Smooth muscle cell (in vitro differentiated cells): ENCODE data around the gene KXD1. TPM values are rescaled to one million over a fixed set of nuclear protein-coding genes. Genes with fewer than 3 reads are reported as not detected.
A peak's percentile ranks its signal among the peaks of the same experiment; 100 is the strongest.

Experiments
- DNase-seq: peaks from one replicate; lab custom pipeline; 2025; ENCODE audit not compliant: unreplicated experiment; lab: John Stamatoyannopoulos, UW
- H2AFZ ChIP-seq: fragments of 200-600 bp; sonication (generic); 2 replicates; pipeline ENCODE4 v1.6.0; 2016; ENCODE audit warnings: antibody characterized with exemption, low read depth, mild to moderate bottlenecking
- H3F3A ChIP-seq: fragments of 200-600 bp; sonication (generic); 2 replicates; pipeline ENCODE4 v1.6.0; 2017; ENCODE audit warnings: antibody characterized with exemption, low read depth
- H3K27ac ChIP-seq: fragments of 200-600 bp; sonication (generic); 2 replicates; pipeline ENCODE4 v1.5.1; 2016; ENCODE audit warnings: low read depth, mild to moderate bottlenecking
- H3K27me3 ChIP-seq: fragments of 200-600 bp; sonication (generic); 2 replicates; pipeline ENCODE4 v1.6.1; 2016; ENCODE audit warnings: low read depth, mild to moderate bottlenecking
- H3K36me3 ChIP-seq: fragments of 200-600 bp; sonication (generic); 2 replicates; pipeline ENCODE4 v1.5.1; 2016; ENCODE audit warnings: low read depth
- H3K4me1 ChIP-seq: fragments of 200-600 bp; sonication (generic); 2 replicates; pipeline ENCODE4 v1.5.1; 2016; ENCODE audit warnings: low read depth
- H3K4me2 ChIP-seq: fragments of 200-600 bp; sonication (generic); 2 replicates; pipeline ENCODE4 v1.6.0; 2016; ENCODE audit warnings: mild to moderate bottlenecking
- H3K4me3 ChIP-seq: fragments of 200-600 bp; sonication (generic); 2 replicates; pipeline ENCODE4 v1.5.1; 2016; ENCODE audit warnings: mild to moderate bottlenecking
- H3K79me2 ChIP-seq: fragments of 200-600 bp; sonication (generic); 2 replicates; pipeline ENCODE4 v1.6.0; 2016; ENCODE audit warnings: low read depth, mild to moderate bottlenecking
- H3K9ac ChIP-seq: fragments of 200-600 bp; sonication (generic); 2 replicates; pipeline ENCODE4 v1.6.0; 2016; ENCODE audit warnings: low read depth
- H3K9me3 ChIP-seq: fragments of 200-600 bp; sonication (generic); replicated peaks from 2 replicates; pipeline ENCODE4 v1.5.1; 2016; ENCODE audit warnings: low read depth
- H4K20me1 ChIP-seq: fragments of 200-600 bp; sonication (generic); 2 replicates; pipeline ENCODE4 v1.6.0; 2016; ENCODE audit warnings: low read depth
- CTCF ChIP-seq: fragments of 200-600 bp; sonication (generic); IDR thresholded peaks from 2 replicates; pipeline ENCODE4 v1.5.1; 2017; ENCODE audit warnings: borderline replicate concordance, mild to moderate bottlenecking, antibody characterized with exemption; ENCODE audit not compliant: insufficient read depth, poor library complexity, severe bottlenecking
- WGBS: methylation state at CpG from one replicate; pipeline ENCODE4 v1.1.7; 2016; ENCODE audit warnings: low lambda C conversion rate; 5-methylcytosine and 5-hydroxymethylcytosine counted together
- polyA plus RNA-seq: library from polyadenylated mRNA; unstranded; fragments of >200 nt; fragmentation: Nextera tagmentation; extraction: Ambion mirVana; gene quantifications from 2 replicates; pipeline ENCODE4 v1.2.1, GENCODE V29; 2016
- total RNA-seq: library from RNA; depleted of rRNA; stranded (reverse); fragments of >200 nt; gene quantifications from 2 replicates; pipeline ENCODE4 v1.2.3, GENCODE V29; 2014

The KXD1 gene
- total RNA-seq (75.4 and 104 TPM in 2 replicates), polyA plus RNA-seq (134 and 141 TPM in 2 replicates)

- Histone ChIP-seq H3K4me3 (peak within 1 kb of the TSS; percentile 64), H3K4me1 (peaks cover 6% of the 10 kb centered on the region), H3K79me2 (peaks cover 39% of the 10 kb centered on the region), H3K27me3 (no peaks in the 10 kb centered on the region), H4K20me1 (no peaks in the 10 kb centered on the region), H3K27ac (peak within 1 kb of the TSS; percentile 67), H3K9me3 (no peaks in the 10 kb centered on the region), H3K9ac (peak within 1 kb of the TSS; percentile 68), H3K4me2 (peak within 1 kb of the TSS; percentile 95), H3F3A (no peaks in the 10 kb centered on the region), H3K36me3 (no peaks in the 10 kb centered on the region), H2AFZ (peak within 1 kb of the TSS; percentile 12)
- 3% methylated on average over 45 of the region's 58 CpGs for WGBS
- peak; percentile 70 for DNase-seq
- TF ChIP-seq CTCF, result no peak
Observed at GRCh38 chr19:18557411-18558201, at the start of gene KXD1. TSS of gene KXD1 (plus strand) at chr19:18557870. CDS start at chr19:18562057, 4,187 bp downstream.

DNA sequence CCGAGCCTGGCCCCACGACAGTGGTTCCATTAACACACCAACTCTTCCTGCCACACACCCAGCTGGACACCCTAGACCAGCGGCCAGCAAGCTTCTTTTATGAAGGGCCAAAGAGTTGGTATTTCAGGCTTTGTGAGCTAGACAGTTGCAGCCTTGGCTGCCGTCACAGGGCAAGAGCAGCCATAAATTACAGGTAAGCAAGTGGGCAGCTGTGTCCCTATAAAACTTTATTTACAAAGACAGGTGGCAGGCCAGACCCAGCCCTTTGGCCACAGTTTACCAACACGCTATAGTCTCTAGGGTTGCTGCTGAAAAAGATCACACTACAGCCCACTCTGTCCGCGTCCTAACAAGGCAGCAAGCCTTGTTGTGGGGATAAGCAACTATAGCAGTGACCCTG is 49.1 kb upstream of the KXD1 start:
- Histone ChIP-seq H2AFZ (no peak overlapping the region), H3K27me3 (no peaks in the 10 kb centered on the region), H3K9me3 (no peaks in the 10 kb centered on the region), H3F3A (no peaks in the 10 kb centered on the region), H3K4me3 (no peak overlapping the region), H3K4me1 (no peaks in the 10 kb centered on the region), H3K79me2 (peaks cover 100% of the 10 kb centered on the region), H4K20me1 (peaks cover 100% of the 10 kb centered on the region), H3K4me2 (no peak overlapping the region), H3K9ac (no peak overlapping the region), H3K36me3 (no peaks in the 10 kb centered on the region), H3K27ac (no peak overlapping the region)
- TF ChIP-seq CTCF, result no peak
- no peak for DNase-seq
- 96% methylated on average over 7 of the region's 7 CpGs for WGBS

DNA sequence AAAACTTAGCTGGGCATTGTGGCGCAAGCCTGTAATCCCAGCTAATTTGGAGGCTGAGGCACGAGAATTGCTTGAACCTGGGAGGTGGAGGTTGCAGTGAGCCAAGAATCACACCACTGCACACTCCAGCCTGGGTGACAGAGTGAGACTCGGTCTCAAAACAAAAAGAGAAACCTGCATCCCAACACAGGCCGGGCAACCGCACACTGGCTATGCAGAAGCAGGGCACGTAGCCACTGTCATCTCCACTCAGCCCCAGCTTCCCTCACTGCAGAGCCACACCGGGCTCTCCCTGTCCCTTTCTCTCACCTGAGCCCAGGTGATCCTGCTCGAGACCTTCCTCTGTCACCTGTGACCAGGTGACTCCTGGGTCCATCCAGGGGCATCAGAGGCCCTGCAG is 47.5 kb upstream of the KXD1 start:
- DNase-seq, result no peak
- no peaks in the 10 kb centered on the region for H3K9me3 ChIP-seq
- TF ChIP-seq CTCF, result no peak
- H4K20me1 ChIP-seq, result peaks cover 100% of the 10 kb centered on the region
- H2AFZ ChIP-seq, result no peak overlapping the region
- H3K4me2 ChIP-seq, result no peak overlapping the region
- no peak overlapping the region for H3K9ac ChIP-seq
- WGBS, result 99% methylated on average over 8 of the region's 8 CpGs
- H3K36me3 ChIP-seq, result no peaks in the 10 kb centered on the region
- H3F3A ChIP-seq, result peaks cover 2% of the 10 kb centered on the region
- H3K4me3 ChIP-seq, result no peak overlapping the region
- no peak overlapping the region for H3K27ac ChIP-seq
- no peaks in the 10 kb centered on the region for H3K4me1 ChIP-seq
- peaks cover 99% of the 10 kb centered on the region for H3K79me2 ChIP-seq
- H3K27me3 ChIP-seq, result no peaks in the 10 kb centered on the region

GRCh38 chr19:18513868-18514267 is 43.8 kb upstream of the KXD1 start:
- no peak overlapping the region for H2AFZ ChIP-seq
- H3K4me1 ChIP-seq, result no peaks in the 10 kb centered on the region
- TF ChIP-seq CTCF, result no peak
- H3K27me3 ChIP-seq, result no peaks in the 10 kb centered on the region
- no peak for DNase-seq
- H3K79me2 ChIP-seq, result peaks cover 99% of the 10 kb centered on the region
- H3F3A ChIP-seq, result peaks cover 5% of the 10 kb centered on the region
- no peak overlapping the region for H3K4me2 ChIP-seq
- WGBS, result 85% methylated on average over 11 of the region's 11 CpGs
- peak overlapping the region; percentile 94 for H3K27ac ChIP-seq
- H3K4me3 ChIP-seq, result no peak overlapping the region
- H3K36me3 ChIP-seq, result no peaks in the 10 kb centered on the region
- no peaks in the 10 kb centered on the region for H3K9me3 ChIP-seq
- peak overlapping the region; percentile 35 for H3K9ac ChIP-seq
- peaks cover 100% of the 10 kb centered on the region for H4K20me1 ChIP-seq
